ENCODE data around the gene PHF2.
"Not testable (repeated sequence)": the region's sequence is repeated elsewhere in the genome, so short reads cannot be mapped to it uniquely, and the experiment has no call there.

The PHF2 gene

GRCh38 chr9:93655621-93656425 is 79.4 kb downstream of the PHF2 start:
- no peak for DNase-seq

GRCh38 chr9:93656426-93657239 is 80.2 kb downstream of the PHF2 start:
- DNase-seq, result no peak

- DNase-seq, result no peak
Measured at GRCh38 chr9:93657331-93658111, 81.1 kb downstream of the PHF2 start.

DNA sequence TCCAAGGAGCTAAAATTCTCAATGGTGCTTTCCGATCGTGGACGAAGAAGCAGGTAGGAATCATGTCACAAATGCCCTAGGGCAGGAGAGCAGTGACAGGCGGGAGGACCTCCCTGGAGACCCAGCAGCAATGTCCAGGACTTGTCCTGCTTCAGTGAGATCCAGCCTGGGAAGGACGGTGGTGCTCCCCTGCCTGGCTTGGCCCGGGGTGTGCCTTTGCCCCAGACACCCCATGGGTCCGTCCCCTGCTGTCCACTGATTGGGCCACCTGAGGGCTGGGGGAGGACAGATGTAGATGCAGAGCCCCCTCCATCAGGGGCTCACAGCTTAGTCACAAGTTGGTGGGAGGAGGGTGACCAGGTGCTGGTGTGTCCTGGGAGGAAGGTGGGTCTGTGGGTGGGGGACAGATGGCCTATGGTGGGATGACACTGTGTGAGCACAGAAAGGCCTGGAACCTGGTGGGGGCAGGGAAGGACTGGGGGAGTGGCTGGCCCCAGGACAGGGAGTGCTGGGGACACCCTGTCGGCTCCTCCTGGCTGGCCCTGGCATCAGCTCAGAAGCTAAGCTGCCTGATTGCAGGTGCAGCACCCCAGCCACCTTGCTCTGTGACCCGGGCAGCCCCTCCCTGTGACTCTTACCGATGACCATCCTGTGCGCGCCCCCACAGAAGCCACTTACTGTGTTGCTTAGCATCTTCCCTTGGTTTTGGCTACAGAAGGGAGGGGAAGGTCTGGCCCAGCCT is 82.0 kb downstream of the PHF2 start:
- DNase-seq, result no peak

DNA sequence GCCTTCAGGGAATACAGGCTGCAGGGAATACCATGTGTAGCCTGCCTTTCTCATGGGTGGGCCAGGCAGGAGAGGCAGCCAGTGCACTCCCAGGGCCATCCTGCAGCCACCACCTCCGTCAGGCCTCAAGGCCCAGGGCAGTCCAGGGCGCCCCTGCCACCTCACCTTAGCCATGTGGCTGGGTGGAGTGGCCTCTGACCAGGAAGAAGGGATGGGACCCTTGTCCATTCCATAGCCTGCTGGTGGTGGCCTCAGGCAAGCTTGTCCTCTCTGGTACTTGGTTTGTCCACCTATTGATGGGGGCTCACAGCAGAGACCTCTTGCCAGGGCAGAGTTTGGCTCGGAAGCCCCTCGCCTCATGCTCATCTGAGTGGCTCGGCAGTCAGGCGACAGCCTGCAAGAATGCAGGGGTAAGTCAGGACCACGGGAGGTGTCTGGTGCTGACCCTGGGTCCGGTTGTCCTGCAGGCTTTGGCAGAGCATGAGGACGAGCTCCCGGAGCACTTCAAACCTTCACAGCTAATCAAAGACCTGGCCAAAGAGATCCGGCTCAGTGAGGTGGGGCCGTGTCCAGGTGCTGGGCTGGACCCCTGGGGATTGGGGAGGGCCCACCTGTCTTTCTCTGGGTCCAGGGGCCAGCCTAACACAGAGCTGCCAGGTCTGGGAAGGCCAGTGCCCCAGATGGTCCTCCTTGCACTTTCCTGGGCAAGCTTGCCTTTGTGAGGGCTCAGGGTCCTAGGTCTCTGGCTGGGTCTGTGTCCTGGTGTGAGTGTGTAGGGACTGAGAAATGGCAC is 82.9 kb downstream of the PHF2 start:
- no peak for DNase-seq

GRCh38 chr9:93659837-93660177 is 83.4 kb downstream of the PHF2 start:
- no peak for DNase-seq

DNA sequence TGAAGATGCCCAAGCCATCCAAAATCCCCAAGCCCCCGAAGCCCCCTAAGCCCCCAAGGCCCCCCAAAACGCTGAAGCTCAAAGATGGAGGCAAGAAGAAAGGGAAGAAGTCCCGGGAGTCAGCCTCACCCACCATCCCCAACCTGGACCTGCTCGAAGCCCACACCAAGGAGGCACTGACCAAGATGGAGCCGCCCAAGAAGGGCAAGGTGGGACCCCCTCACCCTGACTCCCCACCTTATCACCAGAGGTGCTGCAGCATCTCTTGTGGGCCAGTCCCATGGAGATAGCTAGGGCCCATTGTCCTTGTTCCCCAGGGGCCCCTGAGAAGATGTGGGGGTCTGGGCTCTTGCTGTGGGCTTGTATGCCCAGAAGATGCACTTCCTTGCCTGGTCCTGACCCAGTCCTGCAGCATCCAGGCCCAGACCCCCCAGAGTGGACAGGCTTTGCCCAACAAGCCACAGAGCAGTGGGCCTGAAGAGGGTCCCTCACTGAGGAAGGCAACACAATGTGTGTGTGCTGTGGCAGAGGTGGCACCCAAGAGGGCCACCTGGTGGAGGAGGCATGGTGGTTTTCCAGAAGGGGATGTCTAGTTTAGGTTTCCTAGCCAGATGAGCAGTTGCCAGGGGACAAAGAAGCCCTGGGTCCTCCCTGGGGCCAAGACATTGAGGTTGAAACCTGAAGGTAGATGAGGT is 84.1 kb downstream of the PHF2 start:
- DNase-seq, result no peak

DNA sequence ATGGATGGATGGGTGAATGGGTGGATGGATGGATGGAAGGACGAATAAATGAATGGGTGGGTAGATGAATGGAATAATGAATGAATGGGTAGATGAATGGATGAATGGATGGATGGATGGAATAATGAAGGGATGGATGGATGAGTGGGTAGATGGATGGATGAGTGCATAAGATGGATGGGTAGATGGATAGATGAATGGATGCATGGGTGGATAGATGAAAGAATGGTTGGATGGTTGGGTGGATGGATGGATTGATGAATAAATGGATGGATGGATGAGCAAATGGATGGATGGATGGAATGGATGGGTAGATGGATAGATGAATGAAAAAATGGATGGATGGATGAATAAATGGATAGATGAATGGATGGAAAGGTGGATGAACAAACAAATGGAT is 85.2 kb downstream of the PHF2 start:
- no peak for DNase-seq

GRCh38 chr9:93662016-93662638 is 85.7 kb downstream of the PHF2 start:
- no peak for DNase-seq

GRCh38 chr9:93662952-93663572 is 86.7 kb downstream of the PHF2 start:
- no peak for DNase-seq

DNA sequence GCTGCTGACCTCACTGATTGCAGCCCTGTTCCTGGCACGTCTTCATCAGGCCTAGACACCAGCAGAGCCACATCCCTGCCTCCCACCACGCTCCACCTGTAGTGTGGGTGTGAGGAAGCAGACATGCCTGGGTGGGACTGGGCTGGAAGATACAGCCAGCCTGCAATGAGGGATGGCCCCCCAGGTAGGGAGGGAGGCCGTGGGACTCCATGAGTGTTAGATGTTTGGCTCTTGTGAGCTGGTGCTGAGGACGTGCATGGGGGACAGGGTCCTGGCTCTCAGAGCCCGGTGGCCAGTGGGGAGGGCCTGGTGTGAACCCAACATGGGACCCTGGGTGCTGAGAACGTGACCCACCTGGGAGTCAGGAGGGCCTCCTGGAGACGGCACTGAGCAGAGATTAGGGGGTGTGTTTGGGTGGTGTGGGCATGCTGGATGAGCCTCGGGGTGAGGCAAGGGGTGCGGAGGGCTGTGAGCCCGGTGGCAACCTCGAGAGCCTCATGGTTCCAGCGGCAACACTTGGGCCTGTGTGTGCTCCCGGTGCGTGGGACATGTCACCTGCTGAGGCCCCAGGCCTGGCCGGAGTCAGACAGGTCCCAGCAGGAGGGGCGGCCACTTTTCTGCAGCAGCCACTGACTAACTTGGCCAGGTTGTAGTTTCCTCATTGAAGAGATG is 87.6 kb downstream of the PHF2 start:
- DNase-seq, result no peak

GRCh38 chr9:93664549-93665120 is 88.3 kb downstream of the PHF2 start:
- DNase-seq, result no peak

- no peak for DNase-seq
Measured at GRCh38 chr9:93665128-93665636, 88.8 kb downstream of the PHF2 start.

DNA sequence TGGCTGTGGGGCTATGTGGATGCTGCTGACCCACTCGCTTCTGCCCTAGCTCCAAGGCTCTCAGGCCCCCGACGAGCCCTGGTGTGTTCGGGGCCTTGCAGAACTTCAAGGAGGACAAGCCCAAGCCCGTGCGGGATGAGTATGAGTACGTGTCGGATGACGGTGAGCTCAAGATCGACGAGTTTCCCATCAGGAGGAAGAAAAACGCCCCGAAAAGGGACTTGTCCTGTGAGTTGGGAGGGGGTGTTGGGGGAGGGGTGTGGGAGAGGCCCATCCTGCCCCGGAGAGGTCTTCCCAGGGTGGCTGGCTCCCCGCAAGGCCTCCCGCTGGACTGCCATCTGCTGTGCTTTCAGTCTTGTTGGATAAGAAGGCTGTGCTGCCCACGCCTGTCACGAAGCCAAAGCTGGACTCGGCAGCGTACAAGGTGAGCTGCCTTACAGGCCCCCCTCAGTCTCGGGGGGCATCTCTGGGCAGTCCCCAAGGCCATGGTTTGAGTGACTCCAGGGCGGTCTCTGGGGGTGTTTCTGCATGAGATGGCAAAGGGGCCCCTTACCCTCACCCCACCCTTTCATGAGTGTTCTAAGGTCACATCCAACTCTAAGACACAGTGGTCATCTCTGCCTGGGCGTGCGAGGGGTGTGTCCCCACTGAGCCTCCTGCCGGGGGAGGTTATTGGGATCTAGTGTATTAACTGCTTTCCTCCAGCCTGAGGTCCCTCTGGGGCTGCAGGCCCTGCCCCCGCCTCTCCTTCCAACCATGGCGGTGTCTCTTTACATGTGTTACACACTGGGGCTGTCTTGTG is 89.5 kb downstream of the PHF2 start:
- DNase-seq, result no peak

- DNase-seq, result not testable (repeated sequence)
Measured at GRCh38 chr9:93666439-93666784, 90.0 kb downstream of the PHF2 start.

- no peak for DNase-seq
Measured at GRCh38 chr9:93667006-93667405, 90.6 kb downstream of the PHF2 start.

DNA sequence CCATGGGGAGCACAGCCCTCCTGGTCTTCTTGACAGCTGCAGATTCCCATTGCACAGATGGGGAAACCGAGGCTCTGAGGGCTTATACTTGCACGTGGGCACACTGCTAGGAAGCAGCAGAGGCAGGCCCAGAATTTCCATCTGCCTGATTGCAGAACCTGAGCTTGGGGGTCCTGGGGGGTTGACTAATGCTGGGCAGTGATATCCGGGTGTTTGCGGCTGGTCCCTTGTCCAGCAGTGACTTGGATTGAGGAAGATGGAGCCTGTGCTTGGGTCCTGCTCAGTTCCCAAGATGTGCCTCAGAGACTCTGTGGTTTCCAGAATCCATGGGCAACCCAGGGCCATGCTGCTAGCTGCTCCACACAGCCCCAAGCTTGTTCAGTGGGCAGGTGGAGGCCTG is 91.2 kb downstream of the PHF2 start:
- no peak for DNase-seq

- DNase-seq, result no peak
Measured at GRCh38 chr9:93668261-93668871, 92.0 kb downstream of the PHF2 start.

Data from fibroblast of skin of scalp (primary cell).